NCI-H1694 (cell line): ENCODE results near the gene PLAAT3.
"Not testable (repeated sequence)": the region's sequence is repeated elsewhere in the genome, so short reads cannot be mapped to it uniquely, and the experiment has no call there.

Experiments used
- DNase-seq: peaks from one replicate; lab custom pipeline; 2025; lab: John Stamatoyannopoulos, UW

The PLAAT3 gene

DNA sequence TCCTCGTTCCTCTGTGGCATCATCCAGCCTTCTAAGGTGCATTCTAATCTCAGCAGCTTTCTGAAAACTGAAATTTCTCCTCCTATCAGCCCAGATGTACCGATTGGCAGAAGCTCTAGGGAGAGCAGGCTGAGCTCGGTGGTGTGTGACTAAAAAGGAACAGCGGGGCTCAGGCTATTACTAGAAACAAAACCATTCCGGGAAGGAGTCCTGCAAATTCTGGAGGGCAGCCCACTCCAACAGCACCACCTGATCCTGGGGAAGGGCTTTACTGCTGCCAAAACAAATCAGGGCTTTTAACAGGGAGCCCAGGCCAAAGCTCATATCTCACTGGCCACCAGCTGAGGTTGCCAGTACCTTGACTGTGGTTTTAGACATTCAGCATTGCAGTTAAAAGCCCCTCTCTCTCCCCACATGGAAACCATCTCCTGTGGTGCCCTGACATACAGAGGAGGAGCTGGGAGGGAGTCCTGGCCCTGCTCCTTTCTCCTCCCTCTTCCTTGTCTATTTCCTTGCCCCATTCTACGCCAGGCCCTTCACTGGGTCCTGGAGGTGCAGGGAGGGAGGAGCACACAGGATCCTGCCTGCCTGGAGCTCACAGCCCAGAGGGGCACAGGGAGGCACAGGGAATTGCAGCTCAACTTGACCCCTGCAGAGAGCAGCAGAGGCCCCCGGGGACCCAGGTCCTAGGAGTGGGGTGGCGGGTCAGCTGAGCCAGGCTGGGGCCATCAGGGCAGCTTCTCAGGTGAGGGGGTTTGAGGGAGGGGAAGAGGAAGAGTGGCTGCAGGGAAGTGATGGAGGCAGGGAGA, 76.7 kb downstream of the PLAAT3 start:
- peak; percentile 73 for DNase-seq

- peak; percentile 47 for DNase-seq
Measured at GRCh38 chr11:63536669-63537292, 77.5 kb downstream of the PLAAT3 start, which contains the start of gene PLAAT4. PLAAT4 (plus strand) TSS chr11:63536808; CDS start chr11:63536869, 61 bp downstream.

DNA sequence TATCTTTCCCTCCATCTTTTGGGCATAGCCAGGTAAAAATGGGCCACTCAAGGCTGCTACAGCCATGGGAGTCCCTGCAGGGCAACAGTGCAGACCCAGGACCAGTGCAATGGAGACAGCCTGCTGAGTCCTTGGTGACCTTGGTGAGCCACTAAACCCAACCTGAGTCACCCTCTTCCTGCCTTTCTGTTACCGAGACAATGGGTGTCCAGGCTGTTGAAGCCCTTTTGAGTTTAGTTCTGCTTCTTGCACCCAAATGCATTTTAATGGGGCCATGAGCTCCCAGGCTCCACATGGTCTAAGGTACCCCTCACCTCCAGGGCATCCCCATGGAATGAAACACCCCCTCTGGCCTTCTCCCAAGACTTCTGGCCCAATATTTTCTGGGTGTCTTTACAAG, 78.5 kb downstream of the PLAAT3 start:
- DNase-seq = no peak

- no peak for DNase-seq
Measured at GRCh38 chr11:63534895-63535461, 79.3 kb downstream of the PLAAT3 start.

DNA sequence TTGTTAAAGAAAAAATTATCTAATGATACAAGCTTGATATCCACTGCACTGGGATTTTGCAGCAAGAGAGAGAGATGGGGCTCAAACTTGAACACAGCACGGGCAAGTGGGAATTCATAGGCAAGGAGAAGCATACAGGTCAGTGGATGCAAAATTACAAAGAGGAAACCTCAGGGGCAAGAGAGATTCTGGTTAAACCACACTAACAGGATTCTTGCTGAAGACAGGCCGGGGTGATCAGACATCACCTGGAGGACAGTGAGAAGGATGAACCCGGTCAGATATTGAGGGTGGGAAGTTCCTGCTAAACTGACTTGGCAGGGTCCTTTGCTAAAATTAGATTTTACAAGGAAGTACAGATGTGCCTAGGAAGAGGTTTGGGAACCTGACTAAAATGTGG, 80.2 kb downstream of the PLAAT3 start:
- no peak for DNase-seq

DNA sequence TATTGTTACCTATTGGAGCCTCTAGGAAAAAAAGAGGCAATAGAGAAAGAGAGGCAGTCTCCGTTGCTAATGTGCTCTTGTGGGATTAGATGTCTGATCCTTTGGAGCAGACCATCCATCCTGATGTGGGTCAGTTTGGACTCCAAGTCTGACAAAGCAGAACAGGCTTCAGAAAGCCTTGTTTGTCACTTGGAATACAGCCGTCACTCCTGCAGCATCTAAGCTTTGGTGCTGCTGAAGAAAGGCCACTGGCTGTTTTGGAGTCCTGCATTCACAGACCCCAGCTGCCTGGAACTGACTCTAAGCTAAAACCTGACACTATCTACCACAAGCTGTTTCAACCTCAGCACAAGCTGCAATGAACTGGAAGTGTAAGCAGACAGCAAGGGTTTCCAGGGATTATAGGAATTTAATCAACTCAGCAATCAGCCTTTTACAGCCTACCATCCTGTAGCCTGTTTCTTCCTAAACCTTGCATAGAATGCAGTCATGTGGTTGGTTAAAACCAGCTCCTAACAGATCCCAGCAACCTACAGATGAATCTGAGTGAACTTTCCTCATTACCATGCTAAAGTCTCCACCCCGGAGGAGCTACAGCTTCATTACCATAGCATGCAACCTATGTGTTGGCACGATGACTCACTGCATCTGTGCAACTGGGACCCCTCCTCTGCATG, 81.3 kb downstream of the PLAAT3 start:
- no peak for DNase-seq

- DNase-seq = no peak
Measured at GRCh38 chr11:63532117-63532516, 82.1 kb downstream of the PLAAT3 start.

GRCh38 chr11:63531074-63531792, 83.0 kb downstream of the PLAAT3 start:
- not testable (repeated sequence) for DNase-seq

- DNase-seq = no peak
Measured at GRCh38 chr11:63530021-63530420, 84.2 kb downstream of the PLAAT3 start.

GRCh38 chr11:63529373-63529772, 84.9 kb downstream of the PLAAT3 start:
- not testable (repeated sequence) for DNase-seq

- DNase-seq = not testable (repeated sequence)
Measured at GRCh38 chr11:63528729-63529278, 85.4 kb downstream of the PLAAT3 start.

- DNase-seq = not testable (repeated sequence)
Measured at GRCh38 chr11:63528156-63528555, 86.1 kb downstream of the PLAAT3 start.

GRCh38 chr11:63527667-63528066, 86.6 kb downstream of the PLAAT3 start:
- DNase-seq = no peak
